B cell (primary cell): ENCODE measurements around the gene PARVA.

Source experiments
- CTCF ChIP-seq: fragments of 200-600 bp; IDR thresholded peaks from one replicate; pipeline ENCODE4 v1.8.0; 2022; ENCODE audit warnings: antibody characterized with exemption, mild to moderate bottlenecking
- EZH2 ChIP-seq: IDR thresholded peaks from 2 replicates; pipeline ENCODE4 v1.6.1; 2012; ENCODE audit warnings: borderline replicate concordance, low read depth, mild to moderate bottlenecking, moderate library complexity, low read length; ENCODE audit not compliant: insufficient read depth, poor library complexity, severe bottlenecking

GRCh38 chr11:12535321-12535720 is 157.9 kb downstream of the PARVA start:
- TF ChIP-seq CTCF (no peak), EZH2 (no peak)
